GM18511 (cell line): Measurements from ENCODE around the gene TMEM178B.
"Not testable (repeated sequence)": the region's sequence is repeated elsewhere in the genome, so short reads cannot be mapped to it uniquely, and the experiment has no call there.

Source experiments
- ATAC-seq: cut with Tn5 transposase; IDR thresholded peaks from one replicate; pipeline ENCODE4 v1.9.1; 2021; ENCODE audit warnings: mild to moderate bottlenecking, moderate library complexity; ENCODE audit not compliant: unreplicated experiment

Gene TMEM178B

DNA sequence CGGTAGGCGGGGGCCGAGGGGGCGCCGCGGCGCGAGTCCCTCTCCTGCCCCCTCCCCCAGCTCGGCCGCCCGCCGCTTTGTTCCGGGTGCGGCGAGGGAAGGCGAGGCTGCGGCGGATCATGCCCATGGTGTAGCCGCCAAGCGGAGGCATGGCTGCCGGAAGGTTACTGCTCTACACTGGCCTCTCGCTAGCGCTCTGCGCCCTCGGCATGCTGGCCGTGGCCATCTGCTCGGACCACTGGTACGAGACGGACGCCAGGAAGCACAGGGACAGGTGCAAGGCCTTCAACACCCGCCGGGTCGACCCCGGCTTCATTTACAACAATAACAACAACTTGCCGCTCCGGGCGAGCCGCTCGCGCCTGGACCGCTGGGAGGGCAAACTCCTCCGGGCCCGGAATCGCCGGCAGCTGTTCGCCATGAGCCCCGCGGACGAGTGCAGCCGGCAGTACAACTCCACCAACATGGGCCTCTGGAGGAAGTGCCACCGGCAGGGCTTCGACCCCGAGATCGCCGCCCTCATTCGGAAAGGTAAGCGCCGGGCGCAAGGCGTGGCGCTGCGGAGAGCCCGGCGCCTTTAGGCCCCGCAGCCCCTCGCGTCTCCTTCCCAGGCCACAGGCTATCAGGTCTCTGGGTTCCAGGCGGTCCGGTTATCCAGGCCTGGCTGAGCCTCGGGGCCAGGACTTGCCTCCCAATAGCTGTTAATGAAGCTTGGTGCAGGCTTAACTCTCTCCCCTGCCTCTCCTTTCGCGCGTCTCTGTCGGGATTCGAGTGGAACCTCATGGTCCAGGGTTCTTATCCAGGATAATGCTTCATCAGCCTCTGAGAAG is 513 bp downstream of the TMEM178B start:
- ATAC-seq: no peak

DNA sequence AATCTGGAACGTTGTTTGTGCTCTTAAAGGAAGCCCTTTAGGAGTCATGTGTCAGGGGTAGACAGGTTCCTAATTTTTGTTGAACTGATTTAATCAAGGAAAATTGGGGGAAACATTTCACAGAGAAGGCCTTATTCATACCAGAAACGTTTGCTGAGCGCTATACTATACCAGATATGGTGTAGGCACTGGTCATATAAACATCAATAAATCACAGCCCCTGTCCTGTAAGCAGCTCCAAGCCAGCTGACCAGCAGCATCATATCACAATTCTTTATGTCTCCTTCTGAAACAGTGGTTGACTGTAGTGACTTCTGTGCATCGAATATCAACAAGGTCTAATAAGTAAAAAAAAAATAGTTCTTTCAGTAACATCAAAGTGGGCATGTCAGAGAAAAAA is 1.1 kb downstream of the TMEM178B start:
- ATAC-seq: no peak

DNA sequence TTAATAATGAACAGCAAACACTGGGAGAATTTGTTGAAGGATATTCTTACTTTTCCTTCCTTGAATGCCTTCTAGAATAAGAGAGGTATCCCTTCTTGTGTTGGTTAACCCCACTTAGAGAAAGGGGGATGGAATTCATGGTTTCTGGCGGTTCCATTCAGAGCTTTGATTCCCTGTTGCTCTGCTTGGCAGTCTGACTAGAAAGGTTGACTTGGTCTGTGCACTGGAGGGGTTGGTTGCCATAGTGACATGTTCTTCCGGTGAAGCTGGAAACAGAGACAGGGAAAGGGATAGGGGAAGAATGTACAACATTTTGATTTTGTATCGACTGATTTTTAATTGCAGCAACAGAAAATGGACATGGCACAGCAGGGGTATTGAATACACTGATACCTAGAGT is 2.5 kb downstream of the TMEM178B start:
- ATAC-seq: no peak

DNA sequence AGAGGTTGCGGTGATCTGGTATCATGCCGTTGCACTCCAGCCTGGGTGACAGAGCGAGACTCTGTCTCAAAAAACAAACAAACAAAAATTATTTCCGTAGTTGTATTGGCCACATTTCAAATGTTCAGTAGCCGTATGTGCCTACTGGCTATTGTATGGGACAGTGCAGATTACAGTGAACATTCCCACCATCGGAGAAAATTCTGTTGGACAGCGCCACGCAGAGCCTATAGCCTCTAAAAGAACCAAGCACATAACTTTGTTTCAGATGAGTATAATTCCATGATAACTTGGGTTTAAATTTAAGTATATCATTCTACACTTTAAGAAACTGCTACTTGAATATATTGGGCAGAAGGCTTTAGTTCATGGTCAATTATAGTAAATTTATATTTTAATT is 5.4 kb downstream of the TMEM178B start:
- no peak for ATAC-seq

DNA sequence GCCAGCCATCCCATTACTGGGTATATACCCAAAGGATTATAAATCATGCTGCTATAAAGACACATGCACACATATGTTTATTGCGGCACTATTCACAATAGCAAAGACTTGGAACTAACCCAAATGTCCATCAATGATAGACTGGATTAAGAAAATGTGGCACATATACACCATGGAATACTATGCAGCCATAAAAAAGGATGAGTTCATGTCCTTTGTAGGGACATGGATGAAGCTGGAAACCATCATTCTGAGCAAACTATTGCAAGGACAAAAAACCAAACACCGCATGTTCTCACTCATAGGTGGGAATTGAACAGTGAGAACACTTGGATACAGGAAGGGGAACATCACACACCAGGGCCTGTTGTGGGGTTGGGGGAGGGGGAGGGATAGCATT is 15.6 kb downstream of the TMEM178B start:
- not testable (repeated sequence) for ATAC-seq

DNA sequence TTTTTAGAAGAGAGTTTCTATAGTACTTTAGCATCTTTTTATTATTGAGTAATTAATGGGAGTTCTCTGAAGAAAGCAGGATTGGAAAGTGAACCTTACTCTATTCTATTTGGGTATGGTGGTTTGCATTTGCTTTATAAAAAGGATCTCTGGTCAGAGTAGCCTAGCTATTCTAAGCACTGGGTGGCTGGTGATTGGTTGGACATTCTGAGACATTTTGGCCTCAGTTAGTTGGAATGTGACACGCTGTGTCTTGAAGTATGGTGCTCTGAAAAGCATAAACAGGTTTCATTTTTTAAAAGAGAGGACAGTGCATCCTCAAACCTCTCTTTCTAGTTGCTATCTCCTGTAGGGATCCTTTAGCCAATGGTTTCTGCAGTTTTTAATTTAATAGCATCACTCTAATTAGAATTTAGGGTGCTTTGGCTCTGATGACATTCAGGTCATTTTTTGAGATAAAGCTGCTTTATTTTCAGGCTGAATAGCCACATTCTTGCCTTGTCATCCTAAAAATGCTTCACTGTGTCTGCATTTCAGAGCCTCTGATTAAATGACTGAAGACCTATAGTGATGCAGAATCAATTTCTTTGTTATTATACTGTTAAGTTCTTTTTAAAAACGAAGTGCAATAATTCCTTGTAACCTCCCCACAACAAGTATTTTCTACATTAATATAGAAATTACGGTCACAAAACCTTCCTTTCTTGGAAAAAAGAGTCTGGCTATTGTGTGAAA is 20.6 kb downstream of the TMEM178B start:
- ATAC-seq: no peak

DNA sequence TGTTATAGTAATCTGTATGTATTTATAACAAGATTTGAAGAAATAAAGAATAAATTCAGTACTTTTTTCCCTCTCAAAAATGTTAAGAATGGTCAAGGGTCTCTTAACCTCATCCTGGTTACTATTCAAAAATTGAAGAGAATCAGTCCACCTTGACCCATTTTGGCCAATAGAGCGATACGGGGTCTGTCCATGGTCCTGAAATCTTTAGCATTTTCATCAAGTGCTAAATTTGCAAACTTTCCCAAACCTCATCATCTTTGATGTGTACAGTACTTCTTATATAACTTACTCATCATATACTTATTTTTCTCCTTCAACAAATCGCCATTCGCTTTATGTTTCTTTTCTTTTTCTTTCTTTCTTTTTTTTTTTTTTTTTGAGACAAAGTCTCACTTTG is 23.6 kb downstream of the TMEM178B start:
- ATAC-seq: no peak

DNA sequence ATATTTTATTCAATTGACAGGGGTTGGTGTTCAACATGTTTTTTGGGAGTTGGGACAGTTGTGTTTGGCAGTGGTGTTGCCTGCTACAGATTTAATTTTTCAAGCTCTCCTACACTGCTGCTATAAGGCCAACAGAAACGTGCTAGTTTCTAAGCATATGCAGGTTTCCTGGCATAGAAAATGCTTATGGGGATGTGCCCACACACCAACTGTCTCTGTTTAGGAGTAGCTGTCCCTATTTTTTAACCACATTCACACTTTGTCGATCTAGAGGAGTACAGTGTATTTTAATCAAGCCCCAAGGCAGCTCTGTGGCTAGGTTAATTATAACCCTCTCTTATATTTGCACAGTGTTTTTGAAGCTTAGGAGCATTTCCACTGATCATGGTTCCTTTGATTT is 28.6 kb downstream of the TMEM178B start:
- ATAC-seq: no peak

DNA sequence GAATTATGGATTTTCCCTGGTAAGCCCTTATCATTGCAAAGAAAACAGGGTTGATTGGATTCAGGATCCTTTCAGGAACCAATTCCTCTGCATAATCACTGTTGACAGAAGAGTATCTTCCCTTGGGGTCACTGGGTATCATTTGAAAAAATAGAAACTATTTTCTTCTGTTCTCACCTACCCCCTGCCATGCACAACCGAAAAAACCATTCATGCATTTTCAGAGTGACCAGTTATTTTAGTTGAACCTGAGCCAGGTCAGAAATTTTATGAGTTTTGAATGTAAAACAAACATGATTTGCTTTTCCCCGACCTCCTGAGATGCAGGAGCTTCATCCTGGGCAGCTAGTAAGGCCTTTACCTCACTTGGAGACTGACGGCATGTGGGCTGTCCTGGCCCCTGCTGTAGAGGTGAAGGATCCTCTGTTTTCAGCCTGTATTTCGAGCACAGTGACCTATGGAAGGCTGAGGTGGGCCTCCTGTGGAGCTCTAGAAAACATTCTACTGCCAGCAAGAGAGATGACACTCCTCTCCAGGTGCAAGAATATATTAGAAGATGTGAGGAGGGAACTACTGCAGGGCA is 30.1 kb downstream of the TMEM178B start:
- no peak for ATAC-seq

DNA sequence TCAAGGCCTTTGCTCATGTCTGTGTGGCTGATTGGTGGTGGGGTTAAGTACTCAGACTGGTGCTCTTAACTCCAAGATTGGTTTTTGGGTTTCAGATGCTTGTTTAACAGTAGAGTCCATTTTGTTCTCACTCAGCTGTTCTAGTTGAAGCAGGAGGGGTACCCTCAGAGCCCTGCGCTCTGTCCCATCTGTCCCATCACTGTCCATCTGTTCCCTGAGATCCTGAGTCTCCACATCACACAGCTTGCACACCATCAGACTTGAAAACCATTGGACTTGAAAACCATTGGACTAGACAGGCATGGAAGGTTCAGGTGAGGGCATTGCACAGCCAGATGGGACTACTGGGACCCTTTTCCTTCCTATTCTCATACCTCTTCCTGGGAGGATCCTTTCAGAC is 39.3 kb downstream of the TMEM178B start:
- no peak for ATAC-seq

DNA sequence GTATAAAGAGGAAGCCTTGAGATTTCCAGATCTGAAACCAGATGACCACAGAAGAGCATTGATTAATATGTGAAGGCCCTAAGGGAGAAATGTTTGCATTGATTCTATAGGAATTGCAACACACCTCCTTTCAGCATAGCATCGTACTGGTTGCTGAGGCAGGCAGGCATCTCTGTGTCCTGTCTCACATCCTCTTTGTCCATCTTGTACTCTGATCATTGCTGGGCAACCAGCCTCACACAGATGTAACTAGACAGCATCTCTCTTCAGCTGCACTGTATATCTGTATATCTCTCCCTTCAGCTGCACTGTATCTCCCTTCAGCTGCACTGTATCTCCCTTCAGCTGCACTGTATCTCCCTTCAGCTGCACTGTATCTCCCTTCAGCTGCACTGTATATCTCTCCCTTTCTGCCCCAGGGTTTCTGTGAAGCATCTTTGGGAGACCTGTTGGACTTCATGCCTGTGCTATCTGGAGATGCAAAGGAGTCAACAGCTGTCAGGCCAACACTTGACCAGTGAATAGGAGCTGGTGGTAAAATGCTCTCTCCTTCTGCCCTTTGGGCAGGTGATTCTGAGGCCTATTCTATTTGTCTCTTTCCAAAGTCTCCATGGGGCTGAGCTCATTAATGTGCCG is 40.3 kb downstream of the TMEM178B start:
- no peak for ATAC-seq

DNA sequence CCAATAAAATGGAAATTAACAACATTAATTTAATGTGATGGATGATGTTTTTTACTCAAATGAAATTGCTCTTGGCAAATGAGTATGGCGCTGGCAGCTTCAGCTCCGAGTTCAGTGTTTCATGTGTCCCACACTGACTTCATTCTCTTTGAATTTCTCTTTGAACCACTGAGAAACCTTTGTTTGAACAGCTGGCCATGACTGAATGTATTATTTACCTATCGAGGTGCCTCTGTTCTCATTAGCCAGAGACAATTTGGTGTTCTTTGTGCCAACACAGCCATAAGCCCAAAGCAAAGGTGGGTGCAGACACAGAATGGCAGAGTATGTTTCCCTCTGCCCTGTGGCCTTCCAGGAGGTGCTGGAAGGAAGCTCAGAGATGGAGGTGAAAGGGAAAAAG is 42.1 kb downstream of the TMEM178B start:
- no peak for ATAC-seq

DNA sequence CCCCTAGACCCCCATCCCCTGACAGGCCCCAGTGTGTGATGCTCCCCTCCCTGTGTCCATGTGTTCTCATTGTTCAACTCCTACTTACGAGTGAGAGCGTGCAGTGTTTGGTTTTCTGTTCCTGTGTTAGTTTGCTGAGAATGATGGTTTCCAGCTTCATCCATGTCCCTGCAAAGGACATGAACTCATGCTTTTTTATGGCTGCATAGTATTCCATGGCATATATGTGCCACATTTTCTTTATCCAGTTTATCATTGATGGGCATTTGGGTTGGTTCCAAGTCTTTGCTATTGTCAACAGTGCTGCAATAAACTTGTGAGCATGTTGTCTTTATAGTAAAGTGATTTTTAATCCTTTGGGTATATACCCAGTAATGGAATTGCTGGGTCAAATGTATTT is 42.8 kb downstream of the TMEM178B start:
- ATAC-seq: not testable (repeated sequence)

DNA sequence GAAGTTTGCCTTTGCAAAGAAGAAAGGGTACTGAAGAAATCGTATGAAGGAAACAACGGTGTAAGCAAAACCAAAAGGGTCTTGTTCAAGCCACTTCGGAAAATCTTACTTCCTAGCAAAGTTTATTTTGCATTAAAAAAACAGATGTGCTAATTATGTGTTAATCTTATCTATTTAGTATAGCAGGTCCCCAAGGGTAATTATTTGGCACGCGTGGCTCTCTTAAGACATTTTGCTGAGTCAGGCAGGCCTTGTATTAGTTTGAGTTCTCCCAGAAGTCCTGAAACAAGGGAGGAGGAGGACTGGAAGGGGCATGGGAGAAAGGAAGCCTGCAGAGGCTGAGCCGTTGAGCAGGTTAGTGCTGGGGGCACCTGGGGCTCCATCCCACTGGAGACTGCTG is 44.9 kb downstream of the TMEM178B start:
- no peak for ATAC-seq

DNA sequence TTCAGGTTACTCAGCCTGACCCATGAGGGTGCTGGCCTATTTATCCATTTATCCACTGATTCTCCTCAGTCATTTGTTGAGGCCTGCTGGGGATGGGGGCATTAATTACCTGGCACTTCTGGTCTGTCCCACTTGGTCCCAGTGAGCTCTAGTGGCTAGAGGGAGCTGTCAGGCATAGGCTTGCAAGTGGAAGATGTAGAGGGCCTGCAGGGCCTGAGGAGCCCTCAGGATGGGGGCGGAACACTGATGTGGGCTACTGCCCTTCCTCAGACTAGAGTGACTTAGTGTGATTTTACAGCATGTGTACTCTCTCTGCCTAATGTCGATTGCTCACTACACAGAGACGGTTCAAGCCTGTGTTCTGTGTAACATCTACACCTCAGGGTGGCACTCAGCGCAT is 45.3 kb downstream of the TMEM178B start:
- ATAC-seq: no peak

DNA sequence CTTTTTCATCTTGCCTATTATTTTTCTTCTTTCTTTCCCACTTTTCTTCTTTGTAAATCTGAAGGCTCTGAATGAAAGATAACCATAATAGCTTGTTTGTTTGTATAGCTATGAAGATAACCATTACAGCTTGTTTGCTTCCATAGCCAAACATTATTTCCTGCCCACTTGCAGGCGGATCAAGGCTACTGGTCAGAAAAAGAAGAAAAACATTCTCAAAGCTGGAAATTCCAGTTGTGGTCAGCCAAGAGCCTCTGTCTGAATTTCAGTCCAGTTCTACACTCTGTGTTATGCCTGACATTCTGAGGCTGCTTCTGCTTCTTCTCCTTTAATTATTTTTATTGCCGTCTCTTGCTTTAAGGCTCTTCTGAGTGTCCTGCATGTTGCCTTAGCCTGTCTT is 48.9 kb downstream of the TMEM178B start:
- no peak for ATAC-seq

DNA sequence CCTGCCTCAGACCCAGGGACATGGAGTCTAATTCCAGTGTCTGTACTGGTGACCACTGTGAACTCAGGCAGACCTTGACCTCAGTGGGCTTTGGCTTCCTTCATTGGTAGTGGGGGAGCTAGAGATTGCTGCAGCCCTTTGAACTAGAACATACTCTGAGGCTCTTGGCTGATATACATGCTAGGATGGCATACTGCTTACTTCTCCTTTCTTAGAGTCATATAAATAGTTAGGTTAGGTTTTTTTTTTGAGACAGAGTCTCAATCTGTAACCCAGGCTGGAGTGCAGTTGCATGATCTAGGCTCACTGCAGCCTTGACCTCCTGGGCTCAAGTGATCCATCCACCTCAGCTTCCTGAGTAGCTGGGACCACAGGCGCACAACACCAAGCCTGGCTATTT is 49.7 kb downstream of the TMEM178B start:
- ATAC-seq: no peak

DNA sequence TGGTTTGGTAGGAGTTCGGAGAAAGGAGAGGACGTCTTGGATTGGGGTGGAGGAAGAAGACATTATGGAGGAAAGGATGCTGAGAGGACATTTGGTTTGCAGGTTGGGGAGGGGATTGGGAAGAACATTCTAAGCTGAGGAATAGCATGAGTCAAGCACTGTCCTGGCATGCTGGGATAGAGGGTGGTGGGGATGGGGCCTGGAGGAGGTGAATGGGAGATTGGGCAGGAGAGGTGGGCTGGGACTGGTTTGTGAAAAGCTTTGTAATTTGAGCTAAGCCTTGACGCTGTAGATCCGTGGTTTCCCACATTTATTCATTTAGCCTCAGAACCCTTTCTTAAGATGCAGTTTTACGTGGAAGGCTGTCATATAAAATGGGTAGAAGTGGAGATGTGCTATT is 52.2 kb downstream of the TMEM178B start:
- no peak for ATAC-seq

DNA sequence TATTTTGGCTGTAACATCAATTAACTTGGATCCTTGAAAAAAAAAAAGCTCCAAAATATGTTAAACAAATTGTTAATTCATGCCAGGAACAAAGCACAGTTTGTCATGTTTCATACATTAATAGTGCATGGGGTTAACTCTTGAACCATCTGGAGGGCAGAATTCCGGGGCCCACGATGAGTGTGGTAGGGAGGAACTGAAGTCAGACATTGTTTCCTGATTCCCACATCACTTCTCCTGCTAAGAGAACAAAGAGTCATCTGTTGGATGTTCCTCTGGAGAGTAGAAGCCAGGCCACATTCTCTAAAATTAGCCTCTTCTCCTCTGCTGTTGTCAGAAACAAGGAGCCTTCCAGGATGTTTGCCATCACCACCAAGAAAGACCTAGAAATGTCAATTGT is 54.6 kb downstream of the TMEM178B start:
- no peak for ATAC-seq

DNA sequence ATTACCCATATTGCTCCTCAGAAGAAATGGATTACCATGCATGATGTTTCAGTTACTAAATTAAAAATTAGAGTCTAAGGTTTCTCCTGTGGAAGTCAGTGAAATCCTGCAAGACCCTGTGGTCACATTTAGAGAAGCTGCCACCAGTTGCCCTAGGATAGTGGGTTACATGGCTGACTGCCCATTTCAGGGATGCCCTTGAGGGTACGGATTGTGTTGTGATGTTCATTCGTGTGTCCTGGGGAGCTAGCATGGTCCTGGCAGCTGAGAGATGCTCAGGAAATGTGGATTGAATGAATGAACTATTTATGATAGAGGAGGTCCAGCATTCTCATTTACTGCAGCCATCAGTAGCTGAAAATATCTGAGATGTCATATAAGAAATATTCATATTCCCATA is 55.1 kb downstream of the TMEM178B start:
- no peak for ATAC-seq

DNA sequence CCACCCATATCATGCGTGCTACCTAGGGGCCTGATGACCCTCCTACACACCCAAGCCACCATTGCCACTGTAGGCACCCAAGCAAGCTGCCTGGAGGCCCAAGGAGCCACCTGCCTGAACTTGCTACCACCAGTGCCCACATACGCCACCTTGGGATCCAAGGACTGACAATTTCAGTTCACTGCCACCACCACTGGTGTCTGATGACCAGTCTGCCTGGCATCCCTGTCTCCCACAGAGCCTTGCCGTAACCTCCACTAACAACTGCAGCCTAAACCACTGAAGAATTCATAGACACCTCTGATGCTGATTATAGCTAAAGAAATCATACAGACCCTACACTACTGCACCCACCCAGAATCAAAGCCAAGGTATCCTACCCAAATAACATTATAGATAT is 58.8 kb downstream of the TMEM178B start:
- no peak for ATAC-seq

DNA sequence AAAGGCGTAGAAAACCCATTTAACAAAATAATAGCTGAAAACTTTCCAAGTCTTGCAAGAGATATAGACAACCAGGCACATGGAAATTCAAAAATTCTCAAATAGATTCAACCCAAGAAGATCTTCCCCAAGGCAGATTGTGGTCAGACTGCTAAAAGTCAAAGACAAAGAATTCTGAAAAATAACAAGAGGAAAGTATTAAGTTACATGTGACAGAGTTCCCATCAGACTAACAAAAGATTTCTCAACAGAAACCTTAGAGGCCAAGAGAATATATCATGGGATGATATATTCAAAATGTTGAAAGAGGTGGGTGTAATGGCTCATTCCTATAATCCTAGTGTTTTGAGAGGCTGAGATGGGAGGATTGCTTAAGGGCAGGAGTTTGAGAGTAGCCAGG is 59.8 kb downstream of the TMEM178B start:
- ATAC-seq: no peak
